Measurements from ENCODE around the gene SLC7A4.

GRCh38 chr22:20979243-20979809 lies 53.0 kb downstream of the SLC7A4 start:
- no peak for TF ChIP-seq CTCF (IDR thresholded peaks at IDR 0.05)
- no peak for TF ChIP-seq POLR2A (IDR thresholded peaks at IDR 0.05)

Measured in esophagus squamous epithelium (tissue), 4 donors.